ENCODE data around the gene RPRD2.

The RPRD2 gene

GRCh38 chr1:150372580-150372979 lies 8.6 kb downstream of the RPRD2 start:
- H3K4me3 ChIP-seq (ENCODE audit: low read depth, low read length), result no peak overlapping the region
- no peak for TF ChIP-seq CTCF (IDR thresholded peaks at IDR 0.05; ENCODE audit: low read depth, low read length)

GRCh38 chr1:150376110-150376509 lies 12.2 kb downstream of the RPRD2 start:
- no peak overlapping the region for H3K4me3 ChIP-seq (ENCODE audit: low read depth, low read length)
- TF ChIP-seq CTCF (IDR thresholded peaks at IDR 0.05; ENCODE audit: low read depth, low read length), result no peak

DNA sequence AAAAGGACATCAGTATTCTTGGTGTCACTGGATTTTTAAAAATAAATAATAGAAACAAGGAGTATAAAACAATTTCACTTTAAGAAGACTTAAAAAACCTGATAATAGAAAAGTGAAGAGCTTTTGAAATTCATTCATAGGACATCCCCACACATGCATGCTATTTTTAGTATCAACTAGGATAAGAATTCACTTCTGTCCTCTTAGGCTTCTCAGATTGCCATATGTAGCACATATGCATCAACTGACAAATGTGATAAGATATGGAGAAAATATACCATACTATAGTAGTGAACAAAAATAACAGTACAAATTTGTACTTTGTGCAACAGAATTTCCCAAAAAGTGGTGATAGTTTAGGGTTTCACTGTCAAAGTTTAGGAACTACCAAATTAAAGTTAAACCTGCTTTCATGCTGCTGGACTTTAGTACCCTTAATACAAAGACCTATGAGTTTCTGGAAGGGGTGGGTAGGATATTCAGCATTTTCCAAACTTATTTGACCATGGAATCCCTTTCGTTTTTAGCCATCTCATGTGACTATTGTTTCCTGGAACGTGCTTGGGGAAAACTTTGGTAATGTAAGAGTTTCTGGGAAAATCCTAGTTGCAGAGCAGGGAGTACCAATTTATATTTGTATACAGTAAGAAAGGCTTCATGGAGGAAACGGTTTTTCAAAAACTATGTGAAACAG lies 19.8 kb downstream of the RPRD2 start:
- no peak overlapping the region for H3K4me3 ChIP-seq (ENCODE audit: low read depth, low read length)
- TF ChIP-seq CTCF (IDR thresholded peaks at IDR 0.05; ENCODE audit: low read depth, low read length), result no peak

DNA sequence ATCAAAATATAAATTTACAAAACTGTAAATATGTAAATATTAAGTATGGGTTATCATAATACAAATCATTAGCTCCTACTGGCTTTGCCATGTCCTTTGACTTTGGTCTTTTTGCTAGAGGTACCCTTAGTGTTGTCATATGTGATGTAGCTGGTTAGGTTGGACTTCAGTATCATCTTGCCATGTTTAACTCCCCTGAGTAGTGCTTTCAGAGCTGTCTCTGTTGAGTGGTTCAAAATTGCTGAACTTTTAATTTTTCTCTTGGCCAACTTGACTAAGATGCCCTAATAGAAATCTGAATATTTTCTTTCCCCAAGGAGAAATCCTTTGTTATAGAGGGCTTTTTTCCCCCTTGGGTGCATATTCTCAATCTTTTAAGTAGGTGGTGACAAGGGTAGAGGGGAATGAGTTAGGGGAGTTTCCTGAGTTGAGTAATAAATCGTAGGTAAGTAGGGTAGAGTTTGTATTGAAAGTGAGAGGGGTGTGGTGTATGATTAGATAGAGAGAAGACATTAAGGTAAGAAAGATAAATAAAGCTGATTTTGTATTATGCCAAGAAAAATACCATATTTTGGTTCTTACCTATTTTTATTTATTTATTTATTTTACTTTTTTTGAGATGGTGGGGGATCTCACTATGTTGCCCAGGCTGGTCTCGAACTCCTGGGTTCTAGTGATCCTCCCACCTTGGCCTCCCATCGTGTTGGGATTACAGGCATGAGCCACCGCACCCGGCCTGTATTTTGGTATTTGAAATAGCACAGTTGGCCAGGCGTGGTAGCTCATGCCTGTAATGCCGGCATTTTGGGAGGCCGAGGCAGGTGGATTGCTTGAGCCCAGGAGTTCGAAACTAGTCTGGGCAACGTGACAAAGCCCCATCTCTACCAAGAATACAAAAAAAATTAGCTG lies 21.8 kb downstream of the RPRD2 start:
- TF ChIP-seq CTCF (IDR thresholded peaks at IDR 0.05; ENCODE audit: low read depth, low read length), result no peak
- no peak overlapping the region for H3K4me3 ChIP-seq (ENCODE audit: low read depth, low read length)

DNA sequence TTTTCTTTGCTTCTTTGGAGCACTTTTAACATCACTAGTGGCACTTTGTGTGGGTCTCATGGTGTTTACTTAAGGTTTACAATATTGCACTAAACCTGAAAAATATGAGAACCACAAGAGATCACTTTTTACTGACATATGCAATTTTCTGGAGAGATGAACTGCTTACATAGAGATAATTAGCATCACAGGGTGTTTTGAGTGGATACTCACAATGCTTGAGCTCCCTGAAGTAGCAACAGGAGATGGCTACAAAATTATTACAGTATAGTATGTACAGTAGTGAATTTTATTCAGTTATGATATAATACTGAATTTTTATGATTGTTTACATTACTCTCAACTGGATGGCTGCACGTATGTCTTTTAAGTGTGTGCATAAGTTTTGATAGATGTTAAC lies 22.6 kb downstream of the RPRD2 start:
- H3K4me3 ChIP-seq (ENCODE audit: low read depth, low read length), result no peak overlapping the region
- TF ChIP-seq CTCF (IDR thresholded peaks at IDR 0.05; ENCODE audit: low read depth, low read length), result no peak

DNA sequence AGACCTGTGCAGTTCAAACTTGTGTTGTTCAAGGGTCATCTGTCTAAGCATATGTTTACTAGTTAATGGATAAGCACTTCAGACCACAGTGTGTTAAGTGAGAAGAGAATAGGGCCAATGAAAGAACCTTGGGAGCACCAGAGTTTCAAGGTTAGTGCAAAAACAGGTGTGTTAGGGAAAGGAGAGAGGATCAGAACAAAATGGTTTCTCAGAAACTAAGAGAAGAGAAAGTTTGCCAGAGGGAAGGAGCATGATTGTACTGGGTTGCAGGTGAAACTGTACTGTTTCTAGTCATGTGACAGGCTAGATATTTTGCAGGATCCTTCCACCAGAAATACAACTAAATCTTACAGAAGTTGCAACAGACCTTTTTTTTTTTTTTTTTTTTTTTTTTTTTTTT lies 23.3 kb downstream of the RPRD2 start:
- H3K4me3 ChIP-seq (ENCODE audit: low read depth, low read length), result no peak overlapping the region
- TF ChIP-seq CTCF (IDR thresholded peaks at IDR 0.05; ENCODE audit: low read depth, low read length), result no peak

- no peak for TF ChIP-seq CTCF (IDR thresholded peaks at IDR 0.05; ENCODE audit: low read depth, low read length)
- no peak overlapping the region for H3K4me3 ChIP-seq (ENCODE audit: low read depth, low read length)
Measured at GRCh38 chr1:150388241-150388640, 24.3 kb downstream of the RPRD2 start.

Measured in WI38 (cell line).